Ureter (tissue), 1 donor: Measurements from ENCODE around the gene PAQR5. TPM values are rescaled to one million over a fixed set of nuclear protein-coding genes. Genes with fewer than 3 reads are reported as not detected.

ENCODE experiments used
- DNase-seq: peaks from one replicate; pipeline ENCODE4 v3.0.0-alpha.2; 2020; ENCODE audit warnings: low spot score
- total RNA-seq: library from RNA; stranded (reverse); gene quantifications from one replicate; pipeline ENCODE4 v1.2.4, GENCODE V29; 2023
- donor health status: DM: yes; HTN: yes; CAD: no.

Gene PAQR5
- total RNA-seq, 1 donor from 2014 or later: 6.5 TPM

DNA sequence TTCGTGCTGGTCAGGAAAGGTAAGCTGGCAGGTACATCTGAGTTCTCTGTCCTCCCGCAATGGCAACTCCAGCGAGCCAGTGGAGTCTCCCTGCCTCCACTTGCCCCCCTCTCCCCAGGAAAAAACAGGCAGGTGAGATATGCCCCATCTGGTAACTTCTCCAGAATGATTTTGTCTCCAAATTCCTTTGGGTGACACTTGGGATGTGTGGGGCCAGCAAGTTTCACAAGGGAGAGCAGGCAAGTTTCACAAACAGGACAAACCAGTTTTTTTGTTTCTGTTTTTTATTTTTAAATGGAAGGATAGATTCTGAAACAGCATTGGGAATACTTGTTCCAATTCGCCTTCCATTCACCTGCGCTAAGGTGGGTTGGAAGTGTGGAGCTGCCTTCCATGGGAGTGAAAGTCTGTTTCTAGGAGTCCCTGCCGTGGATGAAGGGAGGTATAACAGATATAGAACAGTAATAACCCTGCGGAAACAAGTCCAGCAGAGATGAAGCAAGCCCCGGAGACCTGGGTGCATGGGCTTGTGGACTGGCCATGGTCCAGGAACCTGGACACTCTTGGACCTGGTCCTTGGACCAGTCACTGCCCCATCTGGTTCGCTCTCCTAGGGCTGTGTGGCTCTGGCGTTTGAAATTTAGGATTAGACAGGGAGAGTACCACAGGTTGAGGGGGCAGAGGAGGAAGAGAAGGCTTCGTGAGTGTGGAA is 92.5 kb downstream of the PAQR5 start:
- peak; percentile 41 for DNase-seq

DNA sequence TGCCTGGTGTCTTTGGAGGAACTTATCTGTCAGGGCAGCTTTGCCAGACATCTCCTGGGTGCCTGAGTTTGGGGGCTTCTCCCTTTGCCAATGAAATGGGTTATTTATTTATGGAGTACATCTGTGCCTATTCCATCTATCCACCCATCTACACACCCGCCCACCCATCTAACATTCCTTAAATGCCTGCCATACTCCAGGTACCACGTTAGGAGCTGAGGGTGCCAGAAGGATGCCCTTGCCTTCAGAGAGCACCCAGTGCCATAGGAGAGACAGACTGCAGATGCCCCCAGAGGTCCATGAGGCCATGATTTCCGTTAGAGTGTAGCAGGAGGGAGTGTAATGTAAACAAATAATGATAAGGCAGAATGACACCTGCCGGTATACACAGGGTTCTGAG is 93.6 kb downstream of the PAQR5 start:
- DNase-seq: no peak

DNA sequence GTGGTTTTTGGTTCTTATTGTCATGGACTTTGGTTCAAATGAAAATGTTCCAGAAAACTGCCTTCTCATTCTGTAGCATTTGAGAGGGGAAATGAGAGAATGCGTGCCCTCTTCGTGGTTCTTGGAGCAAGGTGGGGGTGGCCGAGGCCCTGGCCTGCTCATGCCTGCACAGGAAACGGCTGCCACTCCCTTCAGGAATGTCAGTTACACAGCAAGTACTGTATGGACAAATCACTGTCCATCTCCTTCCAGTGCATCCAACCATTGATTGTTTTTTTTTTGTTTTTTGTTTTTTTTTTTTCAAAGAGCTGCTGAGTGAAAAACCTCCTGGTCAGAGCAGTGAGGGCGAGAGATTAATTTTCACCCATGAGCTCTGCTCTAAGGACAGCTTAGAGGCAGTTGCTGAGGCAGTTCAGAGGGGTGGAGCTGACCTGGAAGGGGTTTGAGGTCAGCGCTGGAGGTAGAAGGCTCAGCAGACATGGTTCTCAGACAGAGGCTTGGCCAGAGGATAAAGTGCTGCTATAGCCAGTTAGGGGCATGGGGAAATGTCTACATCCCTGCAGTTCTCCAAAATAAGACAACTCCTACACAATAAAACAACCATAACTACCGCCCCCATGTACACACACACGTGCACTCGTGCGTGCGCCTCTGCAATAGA is 95.2 kb downstream of the PAQR5 start:
- no peak for DNase-seq

DNA sequence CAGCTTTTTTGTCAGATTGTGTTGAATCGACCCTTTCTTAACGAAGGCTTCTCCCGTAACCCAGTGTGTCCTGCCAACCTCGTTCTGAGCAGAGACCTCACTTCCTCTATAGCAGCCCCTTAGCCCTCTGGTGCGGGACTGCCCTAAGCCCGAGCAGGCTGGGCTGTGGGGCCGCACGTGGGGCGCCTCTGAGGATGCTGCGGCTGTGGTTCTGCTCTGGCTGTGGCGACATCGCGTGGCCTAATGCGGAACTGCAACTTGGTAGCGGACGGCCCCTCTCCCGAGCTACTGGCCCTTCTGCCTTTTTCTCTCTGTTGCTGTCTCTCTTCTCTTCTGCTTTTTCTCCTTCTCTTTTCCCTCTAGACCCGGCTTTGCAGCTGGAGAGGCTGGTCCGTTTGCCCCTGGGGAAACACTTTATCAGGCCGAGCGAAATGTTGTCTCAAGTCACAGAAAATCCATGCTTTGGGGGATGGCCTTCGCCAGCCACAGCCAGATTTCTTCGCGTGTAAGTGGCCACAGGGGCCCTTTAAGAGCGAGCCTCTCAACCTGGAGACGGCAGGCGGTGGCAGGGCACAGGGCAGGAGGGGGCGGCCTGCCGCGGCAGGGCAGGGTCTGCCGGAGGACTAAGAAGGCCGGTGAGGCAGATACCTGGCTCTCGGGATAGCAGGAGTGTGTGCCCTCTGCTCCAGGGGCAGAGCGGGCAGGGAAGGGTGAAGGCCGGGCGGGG is 96.0 kb downstream of the PAQR5 start:
- DNase-seq: peak; percentile 85

DNA sequence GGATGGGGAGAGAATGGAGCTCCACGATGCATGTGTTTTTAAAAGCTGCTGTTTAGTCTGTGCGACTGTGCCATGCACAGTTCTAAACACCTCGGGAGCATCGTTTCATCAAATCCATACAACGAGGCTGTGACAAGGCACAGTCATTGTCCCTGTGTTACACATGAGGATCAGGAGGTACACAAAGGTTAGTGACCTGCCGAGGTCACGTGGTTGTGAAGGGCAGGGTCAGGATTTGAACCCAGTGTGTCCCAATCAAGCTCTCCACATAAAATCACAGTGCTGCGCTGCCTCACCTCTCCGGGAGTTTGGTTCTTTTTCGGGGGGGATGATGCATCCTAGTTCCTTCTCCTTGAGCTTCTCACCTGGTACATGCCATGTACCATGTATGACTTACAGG is 96.7 kb downstream of the PAQR5 start:
- no peak for DNase-seq

DNA sequence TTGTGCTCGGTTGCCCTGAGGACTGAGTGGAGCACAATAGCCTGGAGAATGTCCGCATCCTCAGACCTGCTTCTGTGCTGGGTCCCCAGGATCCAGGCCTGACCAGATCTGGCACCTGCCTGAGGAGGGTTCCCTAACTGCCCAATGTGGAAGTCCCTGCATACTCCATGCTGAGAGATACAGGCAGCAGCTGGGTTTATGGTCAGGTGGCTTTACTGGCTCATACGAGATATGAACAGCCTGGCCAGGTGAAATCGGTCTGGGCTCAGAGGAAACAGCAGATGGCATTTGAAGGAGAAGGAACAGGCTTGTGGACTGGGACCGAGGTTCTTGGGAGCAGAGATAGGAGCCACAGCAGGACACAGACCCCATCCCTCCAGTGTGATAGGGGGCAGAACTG is 97.3 kb downstream of the PAQR5 start:
- no peak for DNase-seq

DNA sequence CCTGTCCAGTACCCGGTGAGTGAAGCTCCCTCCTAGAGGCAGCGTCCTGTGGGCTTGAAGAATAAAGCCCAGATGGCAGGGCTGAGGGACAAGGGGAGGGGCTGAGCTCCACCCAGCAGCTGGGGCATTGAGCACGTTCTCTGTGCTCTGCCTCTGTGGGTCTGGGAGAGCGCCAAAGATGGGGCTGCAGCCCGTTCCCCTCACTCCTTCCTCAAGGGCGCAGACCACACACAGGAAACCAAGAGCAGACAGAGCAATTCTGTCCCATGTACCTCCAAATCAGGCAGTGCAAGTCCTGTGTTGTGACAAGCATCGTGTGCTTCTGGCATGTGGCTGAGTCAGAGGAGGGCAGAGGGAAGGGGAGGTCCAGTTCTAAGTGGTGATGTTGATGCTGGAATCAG is 99.8 kb downstream of the PAQR5 start:
- DNase-seq: no peak

DNA sequence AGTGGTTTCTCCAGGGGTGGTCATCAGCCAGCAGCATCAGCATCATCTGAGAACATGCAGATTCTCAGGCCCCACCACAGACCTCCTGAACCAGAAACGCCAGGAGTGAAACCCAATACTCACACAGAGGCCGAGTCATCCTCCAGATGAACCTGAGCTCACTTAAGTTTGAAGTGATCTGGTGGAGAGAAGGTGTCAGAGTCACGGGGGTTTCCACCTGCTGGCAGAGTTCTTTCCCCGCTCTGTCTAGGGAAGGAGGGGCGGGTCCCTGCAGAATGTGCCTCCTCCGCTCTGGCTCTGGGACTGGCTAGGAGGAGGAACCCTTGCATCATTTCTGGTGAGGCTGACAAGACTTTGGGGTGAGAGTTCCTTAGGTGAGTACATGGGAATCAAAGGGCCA is 102.1 kb downstream of the PAQR5 start:
- DNase-seq: no peak

DNA sequence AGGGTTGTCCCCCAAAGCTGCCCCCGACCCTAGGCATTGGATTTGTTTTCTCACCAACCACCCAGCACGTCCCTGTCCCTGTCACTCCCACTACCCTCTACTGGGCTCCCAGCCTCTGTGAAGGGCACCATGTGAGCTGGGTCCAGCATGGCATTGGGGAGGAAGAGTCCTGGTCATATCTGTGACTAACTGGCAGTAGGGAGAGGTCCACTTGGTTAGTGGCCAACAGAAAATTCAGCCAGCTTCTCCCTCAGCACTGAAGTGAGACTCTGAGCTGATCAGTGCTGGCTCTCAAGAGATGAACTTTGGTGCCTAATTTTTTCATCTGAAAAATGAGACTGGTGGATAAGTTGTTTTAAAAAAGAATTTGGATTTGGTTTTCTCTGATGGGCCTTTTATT is 104.1 kb downstream of the PAQR5 start:
- DNase-seq: no peak

DNA sequence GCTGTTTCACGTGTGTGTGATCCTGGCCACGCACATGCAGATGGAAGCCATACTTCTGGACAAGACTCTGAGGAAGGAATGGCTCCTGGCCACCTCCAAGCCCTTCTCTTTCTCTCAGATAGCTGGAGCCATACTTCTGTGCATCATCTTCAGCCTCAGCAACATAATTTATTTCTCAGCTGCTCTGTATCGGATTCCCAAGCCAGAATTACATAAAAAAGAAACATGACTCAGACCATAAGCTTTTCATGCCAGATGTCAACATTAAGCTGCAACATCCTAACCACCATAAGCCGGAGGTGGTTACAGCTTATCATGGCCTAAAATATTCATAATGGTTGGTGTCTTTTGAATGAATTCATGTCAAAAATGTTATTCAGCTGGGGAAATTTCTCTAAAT is 104.9 kb downstream of the PAQR5 start:
- no peak for DNase-seq

DNA sequence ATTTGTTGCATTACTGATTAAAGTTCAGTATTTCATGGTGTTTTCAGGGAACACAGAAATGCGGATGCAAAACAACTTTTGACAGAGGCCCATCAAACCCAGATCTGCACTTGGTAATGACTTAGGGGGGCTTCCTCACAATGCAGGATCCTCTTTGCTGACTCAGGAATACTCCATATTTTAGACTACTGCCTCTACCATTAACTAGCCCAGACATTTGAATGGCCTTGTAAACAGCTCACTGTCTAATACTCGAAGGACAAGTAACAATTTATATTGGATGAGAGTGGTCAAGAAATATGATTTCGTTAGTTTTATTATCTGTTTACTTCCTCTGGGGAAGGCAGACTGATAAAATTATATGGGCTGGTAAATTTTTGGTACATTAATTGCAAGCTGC is 106.4 kb downstream of the PAQR5 start:
- no peak for DNase-seq

DNA sequence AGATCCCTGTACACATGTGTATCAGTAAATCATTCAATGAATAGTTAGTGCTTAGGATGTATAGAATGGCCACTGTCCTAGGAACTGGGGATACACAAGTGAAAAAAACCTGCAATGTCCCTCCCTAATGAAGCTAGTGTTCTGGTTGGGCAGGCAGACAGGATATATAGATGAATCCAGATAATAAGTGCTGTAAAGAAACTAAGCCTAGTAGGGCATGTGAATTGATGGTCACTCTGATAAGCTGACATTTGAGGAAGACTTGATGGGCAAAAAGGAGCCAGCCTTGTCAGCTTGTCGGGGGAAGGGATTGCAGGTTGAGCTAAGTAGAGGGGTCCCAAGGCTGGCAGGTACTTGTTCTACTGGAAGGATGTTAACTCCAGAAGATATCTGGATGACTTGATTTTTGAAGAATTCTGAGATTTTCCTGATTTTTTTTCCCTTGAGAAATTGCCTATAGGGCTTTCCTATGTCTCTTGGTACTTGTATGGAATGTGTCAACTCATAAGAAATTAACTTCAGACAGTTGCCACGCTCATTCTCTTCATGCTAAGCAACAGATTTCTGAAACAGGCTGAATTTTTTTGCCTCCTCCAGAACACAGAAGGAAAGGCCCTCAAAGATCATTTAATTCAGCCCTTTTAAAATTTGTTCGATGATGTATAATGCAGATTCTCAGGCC is 109.1 kb downstream of the PAQR5 start:
- DNase-seq: no peak

DNA sequence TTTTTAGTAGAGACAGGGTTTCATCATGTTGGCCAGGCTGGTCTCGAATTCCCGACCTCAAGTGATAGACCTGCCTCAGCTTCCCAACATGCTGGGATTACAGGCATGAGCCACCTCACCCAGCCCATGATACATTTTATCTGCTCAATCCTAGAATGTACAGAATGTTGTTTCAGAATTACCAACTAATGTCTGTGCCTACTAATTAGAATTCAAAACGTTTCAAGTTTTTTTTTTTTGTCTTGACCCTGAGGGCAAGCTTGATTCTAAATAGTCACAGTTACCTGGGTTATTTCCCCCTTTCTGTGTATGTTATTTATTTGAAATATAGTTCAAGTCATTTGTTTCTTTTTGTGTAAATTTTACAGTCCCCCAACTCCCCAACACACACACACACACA is 110.1 kb downstream of the PAQR5 start:
- no peak for DNase-seq

DNA sequence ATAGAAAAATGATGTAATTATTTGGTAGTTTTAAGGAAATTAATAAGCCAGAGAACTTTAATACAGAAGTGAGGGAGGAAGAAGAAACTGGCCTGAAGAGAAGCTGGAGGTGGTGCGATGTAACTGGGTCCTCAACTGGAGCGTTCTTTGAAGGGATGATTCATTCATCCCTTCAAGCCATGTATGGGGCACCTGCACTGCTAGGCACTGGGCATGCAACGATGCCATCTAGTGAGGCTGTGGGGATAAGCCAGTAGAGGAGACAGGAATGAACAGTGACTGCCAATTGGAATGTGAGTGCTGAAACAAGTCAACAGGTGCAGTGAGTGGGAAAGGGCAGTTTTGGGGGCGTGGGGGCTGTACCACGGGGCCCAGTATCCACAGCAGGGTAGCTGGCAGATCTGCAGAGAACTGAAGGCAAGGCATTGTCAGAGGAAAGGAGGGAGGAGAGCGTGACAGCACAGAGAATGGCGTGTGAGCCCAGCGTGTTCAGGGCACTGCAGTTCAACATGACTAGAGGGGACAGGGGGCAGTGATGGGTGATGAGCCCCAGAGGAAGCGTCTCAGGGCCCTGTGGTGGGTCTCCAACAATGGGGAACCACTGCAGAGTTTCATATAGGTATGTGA is 111.6 kb downstream of the PAQR5 start:
- DNase-seq: no peak

DNA sequence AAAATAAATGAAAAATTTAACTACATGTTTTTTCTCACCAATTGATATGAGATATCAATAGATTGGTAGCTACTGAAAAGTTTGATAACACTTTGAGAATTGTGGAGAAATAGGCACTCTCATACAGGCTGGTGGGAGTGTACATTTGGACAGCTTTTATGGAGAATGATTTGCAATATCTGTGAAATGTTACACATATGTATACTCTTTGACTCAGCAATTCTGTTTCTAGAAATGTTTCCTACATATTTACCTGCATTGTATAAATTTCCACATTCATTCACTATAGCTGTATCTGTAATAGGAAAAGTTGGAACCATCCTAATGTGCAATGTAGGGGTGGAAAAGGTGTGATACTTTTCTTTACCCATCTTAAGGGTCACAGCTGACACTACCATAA is 113.6 kb downstream of the PAQR5 start:
- DNase-seq: no peak

DNA sequence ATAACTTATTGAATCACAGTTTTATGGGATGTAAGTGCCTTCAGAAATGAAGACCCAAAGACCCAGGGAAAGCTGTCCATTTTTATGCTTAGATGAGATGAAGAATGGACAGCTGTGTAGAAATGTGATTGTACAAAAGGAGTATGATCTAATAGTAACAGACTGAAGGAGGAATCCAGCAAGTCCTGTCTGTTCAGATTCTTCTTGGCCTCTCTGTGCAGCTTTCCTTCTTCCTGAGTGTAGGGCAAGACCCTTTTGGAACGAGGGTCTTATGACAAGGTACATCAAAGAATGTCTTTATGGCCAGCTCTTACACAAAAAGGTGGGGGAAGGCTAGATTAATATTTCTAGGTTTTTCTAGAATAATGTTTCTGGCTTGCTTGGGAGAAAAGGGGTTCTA is 114.0 kb downstream of the PAQR5 start:
- no peak for DNase-seq

DNA sequence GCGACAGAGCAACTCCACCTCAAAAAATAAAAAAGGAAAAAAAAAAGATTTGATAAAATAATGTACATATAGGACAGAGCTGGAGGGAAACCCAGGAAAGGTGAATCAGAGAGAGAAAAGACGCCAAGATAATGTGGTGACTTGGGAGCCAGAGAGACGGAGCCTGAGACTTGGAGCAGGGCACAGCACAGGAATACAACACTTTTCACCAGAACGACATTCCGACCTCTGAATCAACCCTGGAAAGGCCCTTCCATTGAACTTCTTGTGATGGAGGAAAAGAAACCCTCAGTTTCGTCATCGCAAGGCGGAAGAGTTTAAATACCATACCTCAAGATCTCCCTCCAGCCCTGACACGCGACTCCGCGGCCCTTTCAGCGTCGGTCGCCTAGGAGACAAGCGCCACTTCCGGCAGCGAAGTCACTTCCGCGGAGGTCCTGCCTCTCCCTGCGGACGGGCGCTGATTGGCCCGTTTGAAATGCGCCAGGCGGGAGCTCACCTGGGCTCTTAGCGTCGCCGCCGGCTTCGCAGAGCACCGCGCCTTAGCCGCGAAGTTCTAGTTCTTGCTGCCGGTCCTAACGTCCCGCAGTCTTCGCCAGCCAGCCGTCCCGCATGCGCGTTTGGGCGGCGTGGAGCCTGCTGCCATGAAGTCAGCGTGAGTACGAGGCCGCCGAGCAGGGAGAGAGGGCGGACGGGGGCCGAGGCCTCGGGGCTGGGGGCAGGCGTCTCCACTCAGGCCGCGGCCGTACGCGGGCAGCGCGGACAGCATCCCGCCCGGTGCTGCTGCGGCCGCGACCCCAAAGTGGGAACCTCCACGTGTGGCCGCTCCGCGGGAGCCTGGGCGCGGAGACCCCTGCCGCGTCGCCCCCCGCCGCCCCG is 115.3 kb downstream of the PAQR5 start, which contains the start of gene KIF23:
TSS of gene KIF23 (plus strand) at position 528 of the 879 bp plus-strand sequence. CDS start at position 645, 117 bp downstream.
- peak; percentile 91 for DNase-seq

DNA sequence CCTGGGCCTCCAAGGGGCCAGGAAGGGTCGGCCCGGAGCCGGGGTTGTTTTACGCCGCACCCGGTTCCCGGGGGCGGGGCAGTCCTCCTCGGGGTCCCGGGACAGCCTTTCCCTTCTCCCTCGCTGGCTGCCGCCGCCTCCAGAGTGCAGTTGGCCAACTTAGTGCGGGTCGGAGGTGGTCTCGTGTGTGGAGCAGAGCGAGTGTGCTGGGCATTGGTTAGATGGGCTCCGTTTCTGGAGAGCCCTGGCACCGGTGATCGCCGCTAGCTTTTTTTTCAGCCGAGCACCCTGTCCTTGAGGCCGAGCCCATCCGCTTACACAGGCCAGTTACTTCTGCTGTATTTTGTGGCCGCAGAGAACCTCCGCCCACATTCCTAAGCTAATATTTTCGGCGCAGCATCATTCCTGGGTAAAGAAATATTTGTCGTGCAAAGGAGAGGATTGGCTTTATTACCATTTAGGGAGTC is 116.0 kb downstream of the PAQR5 start:
- no peak for DNase-seq

DNA sequence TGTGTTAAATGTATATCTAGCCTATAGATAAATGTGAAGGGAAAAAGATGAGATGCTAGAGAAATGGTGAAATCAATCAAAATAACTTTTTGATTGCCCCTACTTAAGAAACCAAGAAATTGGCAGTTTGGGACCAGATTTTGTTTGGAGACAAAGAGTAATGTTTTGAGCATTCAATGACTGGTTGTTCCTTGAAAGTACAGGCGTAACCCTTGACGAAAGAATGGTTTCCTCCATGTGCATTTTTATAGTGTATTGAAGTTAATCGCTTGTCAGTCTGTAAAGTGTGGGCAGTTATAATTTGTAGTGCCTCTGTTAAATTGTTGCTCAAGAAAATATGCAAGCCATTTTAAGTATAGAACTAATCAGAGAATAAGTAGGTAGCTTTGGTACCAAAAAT is 116.7 kb downstream of the PAQR5 start:
- no peak for DNase-seq

DNA sequence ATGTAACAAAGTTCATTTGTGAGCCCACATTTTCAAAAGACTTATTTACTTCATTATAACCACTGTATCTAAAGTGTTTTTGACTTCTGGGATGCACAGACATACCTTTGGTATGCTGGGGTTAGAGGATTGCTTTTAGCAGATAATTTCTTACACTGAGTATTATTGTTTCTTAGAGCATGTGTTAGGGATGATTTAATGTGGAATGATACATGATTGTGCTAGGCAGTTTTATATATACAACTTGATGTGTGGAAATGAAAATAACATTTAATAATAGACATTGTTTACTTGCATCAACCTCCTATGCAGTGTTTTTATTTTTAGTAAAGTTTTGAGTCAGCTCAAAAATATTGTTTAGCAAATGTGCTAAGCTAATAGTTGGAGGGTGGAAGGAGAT is 118.9 kb downstream of the PAQR5 start:
- DNase-seq: no peak

DNA sequence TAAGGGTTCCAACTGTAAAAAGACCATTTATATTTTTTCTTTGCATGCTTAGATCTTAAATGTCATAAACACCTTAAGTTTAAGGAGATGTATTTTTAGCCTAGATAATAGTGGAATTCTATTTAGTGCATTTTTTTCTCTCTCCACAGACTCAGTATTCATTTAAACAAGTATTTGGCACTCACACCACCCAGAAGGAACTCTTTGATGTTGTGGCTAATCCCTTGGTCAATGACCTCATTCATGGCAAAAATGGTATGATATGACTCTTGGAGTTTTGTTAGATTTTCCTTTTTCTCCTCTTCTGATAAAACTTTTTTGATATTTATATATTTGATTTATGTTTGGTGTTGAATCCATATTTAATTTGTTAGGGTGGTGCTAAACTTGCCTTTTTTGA is 122.8 kb downstream of the PAQR5 start:
- DNase-seq: no peak
